Urinary bladder (tissue), 4 donors: ENCODE measurements around the gene AGAP1. TPM values are rescaled to one million over a fixed set of nuclear protein-coding genes. Genes with fewer than 3 reads are reported as not detected.

Experiments
- DNase-seq: peaks from one replicate; pipeline ENCODE4 v3.0.0-alpha.2; 2015; ENCODE audit errors: extremely low spot score
- H3K27ac ChIP-seq: one replicate; pipeline ENCODE4 v1.5.1; 2013; ENCODE audit warnings: low read depth, mild to moderate bottlenecking, moderate library complexity
- H3K36me3 ChIP-seq: one replicate; pipeline ENCODE4 v1.6.1; 2013; ENCODE audit warnings: mild to moderate bottlenecking, moderate library complexity; ENCODE audit not compliant: insufficient read depth
- H3K4me1 ChIP-seq: one replicate; pipeline ENCODE4 v1.6.1; 2013; ENCODE audit warnings: mild to moderate bottlenecking, moderate library complexity; ENCODE audit not compliant: insufficient read depth
- H3K4me3 ChIP-seq: one replicate; pipeline ENCODE4 v1.5.1; 2013; ENCODE audit warnings: low read depth, low read length
- WGBS: extraction: QIAGEN DNeasy Blood & Tissue Kit; methylation state at CpG from one replicate; pipeline ENCODE4 v1.1.7; 2013; 5-methylcytosine and 5-hydroxymethylcytosine counted together
- polyA plus RNA-seq: library from polyadenylated mRNA; stranded (reverse); fragments of 200-250 nt; gene quantifications from one replicate; pipeline ENCODE4 v1.2.3, GENCODE V29; 2013
- total RNA-seq: library from RNA; depleted of rRNA; stranded (reverse); fragments of >200 nt; gene quantifications from one replicate; pipeline ENCODE4 v1.2.3, GENCODE V29; 2014
- donor health status: healthy with polysubstance abuse.
- donor health status: healthy.

AGAP1 gene
- total and polyA plus RNA-seq, 2 donors = 12.8 to 24.7 TPM

GRCh38 chr2:235535423-235536130 lies 41.7 kb downstream of the AGAP1 start:
- Histone ChIP-seq H3K36me3 (no peaks in the 10 kb centered on the region), H3K4me3 (no peak overlapping the region), H3K4me1 (no peaks in the 10 kb centered on the region), H3K27ac (no peak overlapping the region)
- WGBS = 91% methylated on average over 25 of the region's 25 CpGs
- DNase-seq = no peak

- no peaks in the 10 kb centered on the region for H3K4me1 ChIP-seq
- H3K27ac ChIP-seq = no peak overlapping the region
- WGBS = 95% methylated on average over 11 of the region's 11 CpGs
- DNase-seq = no peak
- no peaks in the 10 kb centered on the region for H3K36me3 ChIP-seq
- H3K4me3 ChIP-seq = no peak overlapping the region
These were observed 42.9 kb downstream of the AGAP1 start for GRCh38 chr2:235536711-235537110.

GRCh38 chr2:235537186-235537585 lies 43.3 kb downstream of the AGAP1 start:
- WGBS = 92% methylated on average over 7 of the region's 7 CpGs
- Histone ChIP-seq H3K4me3 (no peak overlapping the region), H3K4me1 (no peaks in the 10 kb centered on the region), H3K36me3 (no peaks in the 10 kb centered on the region), H3K27ac (no peak overlapping the region)
- DNase-seq = no peak

GRCh38 chr2:235537587-235537986 lies 43.7 kb downstream of the AGAP1 start:
- H3K36me3 ChIP-seq = no peaks in the 10 kb centered on the region
- no peaks in the 10 kb centered on the region for H3K4me1 ChIP-seq
- no peak overlapping the region for H3K4me3 ChIP-seq
- H3K27ac ChIP-seq = no peak overlapping the region
- DNase-seq = no peak
- 84% methylated on average over 5 of the region's 5 CpGs for WGBS

GRCh38 chr2:235538144-235538639 lies 44.3 kb downstream of the AGAP1 start:
- DNase-seq = no peak
- Histone ChIP-seq H3K4me1 (no peaks in the 10 kb centered on the region), H3K27ac (no peak overlapping the region), H3K36me3 (no peaks in the 10 kb centered on the region), H3K4me3 (no peak overlapping the region)
- 79% methylated on average over 7 of the region's 7 CpGs for WGBS

GRCh38 chr2:235538981-235539380 lies 45.1 kb downstream of the AGAP1 start:
- Histone ChIP-seq H3K36me3 (no peaks in the 10 kb centered on the region), H3K27ac (no peak overlapping the region), H3K4me1 (no peaks in the 10 kb centered on the region), H3K4me3 (no peak overlapping the region)
- no peak for DNase-seq
- 68% methylated on average over 5 of the region's 5 CpGs for WGBS

GRCh38 chr2:235539773-235540172 lies 45.9 kb downstream of the AGAP1 start:
- Histone ChIP-seq H3K36me3 (no peaks in the 10 kb centered on the region), H3K4me3 (no peak overlapping the region), H3K4me1 (no peaks in the 10 kb centered on the region), H3K27ac (no peak overlapping the region)
- WGBS = 93% methylated on average over 7 of the region's 7 CpGs
- DNase-seq = no peak

GRCh38 chr2:235541016-235541415 lies 47.2 kb downstream of the AGAP1 start:
- 85% methylated on average over 5 of the region's 5 CpGs for WGBS
- Histone ChIP-seq H3K27ac (no peak overlapping the region), H3K4me1 (no peaks in the 10 kb centered on the region), H3K36me3 (no peaks in the 10 kb centered on the region), H3K4me3 (no peak overlapping the region)
- peak; percentile 29 for DNase-seq

GRCh38 chr2:235541838-235542549 lies 48.2 kb downstream of the AGAP1 start:
- WGBS = 94% methylated on average over 11 of the region's 11 CpGs
- H3K4me1 ChIP-seq = no peaks in the 10 kb centered on the region
- DNase-seq = no peak
- no peak overlapping the region for H3K4me3 ChIP-seq
- H3K36me3 ChIP-seq = no peaks in the 10 kb centered on the region
- H3K27ac ChIP-seq = no peak overlapping the region

GRCh38 chr2:235542733-235543127 lies 48.9 kb downstream of the AGAP1 start:
- no peak for DNase-seq

GRCh38 chr2:235543128-235543750 lies 49.4 kb downstream of the AGAP1 start:
- Histone ChIP-seq H3K36me3 (no peaks in the 10 kb centered on the region), H3K4me1 (no peaks in the 10 kb centered on the region), H3K4me3 (no peak overlapping the region), H3K27ac (no peak overlapping the region)
- DNase-seq = no peak
- WGBS = 85% methylated on average over 13 of the region's 13 CpGs

More at GRCh38 chr2:235542733-235543127, 48.9 kb downstream of the AGAP1 start:
- Histone ChIP-seq H3K36me3 (no peaks in the 10 kb centered on the region), H3K4me1 (no peaks in the 10 kb centered on the region), H3K4me3 (no peak overlapping the region), H3K27ac (no peak overlapping the region)
- 56% methylated on average over 10 of the region's 10 CpGs for WGBS

GRCh38 chr2:235543851-235544688 lies 50.2 kb downstream of the AGAP1 start:
- DNase-seq = no peak
- H3K27ac ChIP-seq = no peak overlapping the region
- no peaks in the 10 kb centered on the region for H3K4me1 ChIP-seq
- no peak overlapping the region for H3K4me3 ChIP-seq
- no peaks in the 10 kb centered on the region for H3K36me3 ChIP-seq
- 94% methylated on average over 25 of the region's 25 CpGs for WGBS

GRCh38 chr2:235544689-235544969 lies 50.8 kb downstream of the AGAP1 start:
- Histone ChIP-seq H3K4me3 (no peak overlapping the region), H3K4me1 (no peaks in the 10 kb centered on the region), H3K36me3 (no peaks in the 10 kb centered on the region), H3K27ac (no peak overlapping the region)
- DNase-seq = no peak
- 83% methylated on average over 5 of the region's 5 CpGs for WGBS
